ENCODE data around the gene NHLRC2.
"Not testable (repeated sequence)": the region's sequence is repeated elsewhere in the genome, so short reads cannot be mapped to it uniquely, and the experiment has no call there.

The NHLRC2 gene, protein sequence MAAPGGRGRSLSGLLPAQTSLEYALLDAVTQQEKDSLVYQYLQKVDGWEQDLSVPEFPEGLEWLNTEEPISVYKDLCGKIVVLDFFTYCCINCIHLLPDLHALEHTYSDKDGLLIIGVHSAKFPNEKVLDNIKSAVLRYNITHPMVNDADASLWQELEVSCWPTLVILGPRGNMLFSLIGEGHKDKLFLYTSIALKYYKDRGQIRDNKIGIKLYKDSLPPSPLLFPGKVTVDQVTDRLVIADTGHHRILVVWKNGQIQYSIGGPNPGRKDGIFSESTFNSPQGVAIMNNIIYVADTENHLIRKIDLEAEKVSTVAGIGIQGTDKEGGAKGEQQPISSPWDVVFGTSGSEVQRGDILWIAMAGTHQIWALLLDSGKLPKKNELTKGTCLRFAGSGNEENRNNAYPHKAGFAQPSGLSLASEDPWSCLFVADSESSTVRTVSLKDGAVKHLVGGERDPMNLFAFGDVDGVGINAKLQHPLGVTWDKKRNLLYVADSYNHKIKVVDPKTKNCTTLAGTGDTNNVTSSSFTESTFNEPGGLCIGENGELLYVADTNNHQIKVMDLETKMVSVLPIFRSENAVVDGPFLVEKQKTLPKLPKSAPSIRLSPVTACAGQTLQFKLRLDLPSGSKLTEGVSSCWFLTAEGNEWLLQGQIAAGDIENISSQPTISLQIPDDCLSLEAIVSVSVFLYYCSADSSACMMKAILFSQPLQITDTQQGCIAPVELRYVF

GRCh38 chr10:113854013-113854760 is at the start of gene NHLRC2, which contains the start of gene DCLRE1A:
NHLRC2 (plus strand) TSS chr10:113854661; CDS start chr10:113854873, 212 bp downstream.
DCLRE1A (minus strand) TSS chr10:113854082; CDS start chr10:113853182, 900 bp downstream.
- Histone ChIP-seq H3K27ac (ENCODE audit: low read depth, low read length) (peak within 1 kb of the TSS; percentile 94), H3K27me3 (ENCODE audit: control insufficient read depth, insufficient read depth, low read length) (no peaks in the 10 kb centered on the region), H3K9ac (ENCODE audit: low read depth, low read length) (peak within 1 kb of the TSS; percentile 92), H3K36me3 (ENCODE audit: control insufficient read depth, insufficient read depth, low read length) (peaks cover 16% of the 10 kb centered on the region), H3K4me1 (ENCODE audit: control insufficient read depth, insufficient read depth, low read length) (peaks cover 27% of the 10 kb centered on the region), H3K9me3 (ENCODE audit: control insufficient read depth, insufficient read depth, low read length) (no peaks in the 10 kb centered on the region), H3K4me3 (ENCODE audit: low read depth, low read length) (peak within 1 kb of the TSS; percentile 88)

GRCh38 chr10:113806503-113806902 is 48.0 kb upstream of the NHLRC2 start:
- H3K9me3 ChIP-seq (ENCODE audit: control insufficient read depth, insufficient read depth, low read length): no peaks in the 10 kb centered on the region
- no peak overlapping the region for H3K4me3 ChIP-seq (ENCODE audit: low read depth, low read length)
- no peaks in the 10 kb centered on the region for H3K4me1 ChIP-seq (ENCODE audit: control insufficient read depth, insufficient read depth, low read length)
- no peaks in the 10 kb centered on the region for H3K27me3 ChIP-seq (ENCODE audit: control insufficient read depth, insufficient read depth, low read length)
- H3K27ac ChIP-seq (ENCODE audit: low read depth, low read length): no peak overlapping the region
- H3K36me3 ChIP-seq (ENCODE audit: control insufficient read depth, insufficient read depth, low read length): no peaks in the 10 kb centered on the region
- H3K9ac ChIP-seq (ENCODE audit: low read depth, low read length): no peak overlapping the region

GRCh38 chr10:113808168-113808567 is 46.3 kb upstream of the NHLRC2 start:
- no peaks in the 10 kb centered on the region for H3K36me3 ChIP-seq (ENCODE audit: control insufficient read depth, insufficient read depth, low read length)
- H3K4me3 ChIP-seq (ENCODE audit: low read depth, low read length): no peak overlapping the region
- no peak overlapping the region for H3K9ac ChIP-seq (ENCODE audit: low read depth, low read length)
- no peaks in the 10 kb centered on the region for H3K27me3 ChIP-seq (ENCODE audit: control insufficient read depth, insufficient read depth, low read length)
- H3K4me1 ChIP-seq (ENCODE audit: control insufficient read depth, insufficient read depth, low read length): no peaks in the 10 kb centered on the region
- no peak overlapping the region for H3K27ac ChIP-seq (ENCODE audit: low read depth, low read length)
- H3K9me3 ChIP-seq (ENCODE audit: control insufficient read depth, insufficient read depth, low read length): no peaks in the 10 kb centered on the region

GRCh38 chr10:113814700-113815099 is 39.8 kb upstream of the NHLRC2 start:
- H3K27ac ChIP-seq (ENCODE audit: low read depth, low read length); H3K36me3 ChIP-seq (ENCODE audit: control insufficient read depth, insufficient read depth, low read length); H3K4me3 ChIP-seq (ENCODE audit: low read depth, low read length); H3K9ac ChIP-seq (ENCODE audit: low read depth, low read length); H3K27me3 ChIP-seq (ENCODE audit: control insufficient read depth, insufficient read depth, low read length); H3K4me1 ChIP-seq (ENCODE audit: control insufficient read depth, insufficient read depth, low read length); H3K9me3 ChIP-seq (ENCODE audit: control insufficient read depth, insufficient read depth, low read length): not testable (repeated sequence)

- Histone ChIP-seq H3K36me3 (ENCODE audit: control insufficient read depth, insufficient read depth, low read length) (no peaks in the 10 kb centered on the region), H3K27ac (ENCODE audit: low read depth, low read length) (no peak overlapping the region), H3K4me3 (ENCODE audit: low read depth, low read length) (no peak overlapping the region), H3K9me3 (ENCODE audit: control insufficient read depth, insufficient read depth, low read length) (no peaks in the 10 kb centered on the region), H3K9ac (ENCODE audit: low read depth, low read length) (no peak overlapping the region), H3K4me1 (ENCODE audit: control insufficient read depth, insufficient read depth, low read length) (peaks cover 19% of the 10 kb centered on the region), H3K27me3 (ENCODE audit: control insufficient read depth, insufficient read depth, low read length) (no peaks in the 10 kb centered on the region)
Measured at GRCh38 chr10:113819989-113820388, 34.5 kb upstream of the NHLRC2 start.

- no peak overlapping the region for H3K4me3 ChIP-seq (ENCODE audit: low read depth, low read length)
- no peaks in the 10 kb centered on the region for H3K36me3 ChIP-seq (ENCODE audit: control insufficient read depth, insufficient read depth, low read length)
- H3K27me3 ChIP-seq (ENCODE audit: control insufficient read depth, insufficient read depth, low read length): no peaks in the 10 kb centered on the region
- no peak overlapping the region for H3K9ac ChIP-seq (ENCODE audit: low read depth, low read length)
- no peaks in the 10 kb centered on the region for H3K9me3 ChIP-seq (ENCODE audit: control insufficient read depth, insufficient read depth, low read length)
- no peak overlapping the region for H3K27ac ChIP-seq (ENCODE audit: low read depth, low read length)
- peaks cover 19% of the 10 kb centered on the region for H3K4me1 ChIP-seq (ENCODE audit: control insufficient read depth, insufficient read depth, low read length)
Measured at GRCh38 chr10:113820507-113820906, 34.0 kb upstream of the NHLRC2 start.

GRCh38 chr10:113821306-113821705 is 33.2 kb upstream of the NHLRC2 start:
- H3K9ac ChIP-seq (ENCODE audit: low read depth, low read length); H3K36me3 ChIP-seq (ENCODE audit: control insufficient read depth, insufficient read depth, low read length); H3K9me3 ChIP-seq (ENCODE audit: control insufficient read depth, insufficient read depth, low read length); H3K27ac ChIP-seq (ENCODE audit: low read depth, low read length); H3K27me3 ChIP-seq (ENCODE audit: control insufficient read depth, insufficient read depth, low read length): not testable (repeated sequence)
- H3K4me1 ChIP-seq (ENCODE audit: control insufficient read depth, insufficient read depth, low read length): peaks cover 19% of the 10 kb centered on the region
- peak overlapping the region; percentile 10; the same call in 1 of the 2 replicates for H3K4me3 ChIP-seq (ENCODE audit: low read depth, low read length)

DNA sequence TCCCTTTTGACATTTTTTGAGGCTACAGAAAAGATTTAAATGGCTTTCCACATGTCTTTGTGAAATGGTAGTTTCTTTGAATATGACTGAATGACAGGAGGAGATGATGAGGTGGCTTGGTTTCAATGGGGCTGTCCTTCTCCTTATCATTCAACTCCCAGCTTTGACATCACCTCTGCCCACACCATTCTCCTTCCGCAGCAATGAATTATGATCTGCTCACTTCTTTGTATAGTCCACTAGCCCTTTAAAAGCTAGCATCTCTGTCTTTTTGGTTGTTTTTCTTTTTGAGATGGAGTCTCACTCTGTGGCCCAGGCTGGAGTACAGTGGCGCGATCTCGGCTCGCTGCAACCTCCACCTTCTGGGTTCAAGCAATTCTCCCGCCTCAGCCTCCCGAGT is 32.3 kb upstream of the NHLRC2 start:
- no peaks in the 10 kb centered on the region for H3K9me3 ChIP-seq (ENCODE audit: control insufficient read depth, insufficient read depth, low read length)
- no peak overlapping the region for H3K9ac ChIP-seq (ENCODE audit: low read depth, low read length)
- no peaks in the 10 kb centered on the region for H3K27me3 ChIP-seq (ENCODE audit: control insufficient read depth, insufficient read depth, low read length)
- H3K4me1 ChIP-seq (ENCODE audit: control insufficient read depth, insufficient read depth, low read length): peaks cover 19% of the 10 kb centered on the region
- H3K27ac ChIP-seq (ENCODE audit: low read depth, low read length): no peak overlapping the region
- no peak overlapping the region for H3K4me3 ChIP-seq (ENCODE audit: low read depth, low read length)
- H3K36me3 ChIP-seq (ENCODE audit: control insufficient read depth, insufficient read depth, low read length): no peaks in the 10 kb centered on the region

DNA sequence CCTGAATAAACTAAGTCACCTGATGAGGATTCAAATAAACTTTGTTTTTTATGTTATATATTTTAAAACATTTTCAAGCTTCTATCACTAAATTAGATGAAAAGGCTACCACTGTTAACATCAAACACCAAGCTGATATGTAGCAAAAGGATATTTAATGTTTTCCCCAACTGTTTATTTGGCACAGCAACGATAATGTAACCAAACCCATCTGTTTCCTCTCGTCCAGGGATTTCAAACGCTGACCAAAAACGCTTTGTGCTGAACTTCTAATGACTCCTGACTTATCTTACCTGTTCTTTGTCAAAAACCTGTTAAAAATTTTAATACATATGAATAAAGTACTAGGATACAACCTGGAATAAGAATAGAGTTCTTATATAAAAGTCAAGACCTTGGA is 31.1 kb upstream of the NHLRC2 start:
- Histone ChIP-seq H3K9me3 (ENCODE audit: control insufficient read depth, insufficient read depth, low read length) (no peaks in the 10 kb centered on the region), H3K36me3 (ENCODE audit: control insufficient read depth, insufficient read depth, low read length) (no peaks in the 10 kb centered on the region), H3K4me3 (ENCODE audit: low read depth, low read length) (no peak overlapping the region), H3K4me1 (ENCODE audit: control insufficient read depth, insufficient read depth, low read length) (peaks cover 19% of the 10 kb centered on the region), H3K9ac (ENCODE audit: low read depth, low read length) (no peak overlapping the region), H3K27me3 (ENCODE audit: control insufficient read depth, insufficient read depth, low read length) (no peaks in the 10 kb centered on the region), H3K27ac (ENCODE audit: low read depth, low read length) (no peak overlapping the region)

DNA sequence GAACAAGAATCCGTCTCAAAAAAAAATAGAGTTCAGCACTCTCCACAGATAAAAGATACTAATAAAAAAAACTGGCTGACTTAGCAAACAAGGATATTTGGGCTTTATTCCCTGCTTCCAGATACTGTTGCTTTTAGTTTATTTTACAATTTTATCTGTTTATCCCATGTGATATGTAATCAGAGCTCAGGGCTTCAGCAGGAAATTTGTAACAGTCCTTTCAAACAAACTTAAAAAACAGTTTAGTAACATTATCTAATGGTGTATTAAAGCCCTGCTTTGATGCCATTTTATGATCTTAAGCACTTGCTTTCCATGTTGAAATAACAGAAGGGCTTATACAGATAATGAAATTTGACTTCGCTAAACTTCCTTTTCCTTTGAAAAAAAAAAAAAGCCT is 28.7 kb upstream of the NHLRC2 start:
- Histone ChIP-seq H3K4me3 (ENCODE audit: low read depth, low read length) (no peak overlapping the region), H3K27ac (ENCODE audit: low read depth, low read length) (no peak overlapping the region), H3K27me3 (ENCODE audit: control insufficient read depth, insufficient read depth, low read length) (no peaks in the 10 kb centered on the region), H3K4me1 (ENCODE audit: control insufficient read depth, insufficient read depth, low read length) (peaks cover 14% of the 10 kb centered on the region), H3K36me3 (ENCODE audit: control insufficient read depth, insufficient read depth, low read length) (no peaks in the 10 kb centered on the region), H3K9me3 (ENCODE audit: control insufficient read depth, insufficient read depth, low read length) (no peaks in the 10 kb centered on the region), H3K9ac (ENCODE audit: low read depth, low read length) (no peak overlapping the region)
